Caki2 (cell line): ENCODE data around the gene IFT172. TPM values are rescaled to one million over a fixed set of nuclear protein-coding genes. Genes with fewer than 3 reads are reported as not detected.
"Not testable (repeated sequence)": the region's sequence is repeated elsewhere in the genome, so short reads cannot be mapped to it uniquely, and the experiment has no call there.

ENCODE experiments used
- DNase-seq: peaks from one replicate; pipeline ENCODE4 v3.0.0-alpha.2; 2015; ENCODE audit warnings: low read depth
- in situ Hi-C: cut with HindIII; loops from 2 replicates; pipeline ENCODE4 v1.10.0; 2016; ENCODE audit warnings: low sequenced_read_pairs, low pct_unique_long_range_greater_than_20kb, mixed read lengths
- total RNA-seq: library from RNA; depleted of rRNA; stranded (reverse); fragments of >200 nt; shearing (Covaris generic); gene quantifications from 2 replicates; pipeline ENCODE4 v1.2.3, GENCODE V29; 2014; ENCODE audit warnings: low replicate concordance

The IFT172 gene
- total RNA-seq, 1 experiment from 2014 or later, result 8.6 TPM

GRCh38 chr2:27431395-27431794 lies 58.1 kb downstream of the IFT172 start:
- peak; percentile 37 for DNase-seq
- in situ Hi-C loops, result no loop called here

GRCh38 chr2:27428978-27429541 lies 60.5 kb downstream of the IFT172 start:
- in situ Hi-C loops, result no loop called here

DNA sequence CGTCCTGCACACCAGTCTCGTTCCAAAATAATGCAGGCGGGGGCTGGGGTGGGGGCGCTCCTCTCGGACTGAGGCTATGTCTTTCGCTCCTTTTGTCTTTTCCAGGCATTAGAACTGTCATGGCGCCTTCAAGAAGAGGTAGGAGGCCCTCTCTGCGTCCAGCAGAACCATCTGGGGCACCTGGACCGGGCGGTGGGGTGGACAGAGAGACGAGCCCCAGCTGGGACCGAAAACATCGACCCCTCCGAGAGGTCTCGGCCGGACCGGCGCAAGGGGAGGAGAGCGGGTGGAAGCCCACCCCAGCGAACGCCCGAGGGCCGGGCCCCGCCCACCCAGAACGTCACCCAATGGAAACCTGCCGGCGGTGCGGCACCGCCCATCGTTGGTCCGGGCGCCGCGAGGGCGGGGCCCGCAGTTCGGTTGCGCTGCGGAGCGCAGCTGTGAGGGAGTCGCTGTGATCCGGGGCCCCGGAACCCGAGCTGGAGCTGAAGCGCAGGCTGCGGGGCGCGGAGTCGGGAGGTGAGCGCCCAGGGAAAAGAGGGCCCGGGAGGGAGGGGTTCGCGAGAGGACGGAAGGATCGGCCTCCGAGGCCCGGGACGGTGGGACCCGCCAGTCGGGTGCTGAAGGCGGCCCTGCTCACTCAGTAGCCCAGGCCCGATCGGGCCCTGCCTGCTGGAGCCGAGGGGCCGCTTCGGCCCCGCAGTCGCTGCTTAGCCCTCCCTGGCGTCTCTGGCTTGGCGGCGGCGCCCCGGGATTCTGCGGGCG lies 61.1 kb downstream of the IFT172 start, which contains the start of gene NRBP1:
TSS of gene NRBP1 (plus strand) at position 419 of the 765 bp plus-strand sequence. CDS start 4,643 bp downstream, outside the sequence.
- in situ Hi-C loops, result no loop called here
- DNase-seq, result peak; percentile 91

More at GRCh38 chr2:27428978-27429541, 60.5 kb downstream of the IFT172 start:
- DNase-seq, result peak; percentile 82

GRCh38 chr2:27427863-27428212 lies 61.7 kb downstream of the IFT172 start:
- in situ Hi-C loops, result no loop called here

DNA sequence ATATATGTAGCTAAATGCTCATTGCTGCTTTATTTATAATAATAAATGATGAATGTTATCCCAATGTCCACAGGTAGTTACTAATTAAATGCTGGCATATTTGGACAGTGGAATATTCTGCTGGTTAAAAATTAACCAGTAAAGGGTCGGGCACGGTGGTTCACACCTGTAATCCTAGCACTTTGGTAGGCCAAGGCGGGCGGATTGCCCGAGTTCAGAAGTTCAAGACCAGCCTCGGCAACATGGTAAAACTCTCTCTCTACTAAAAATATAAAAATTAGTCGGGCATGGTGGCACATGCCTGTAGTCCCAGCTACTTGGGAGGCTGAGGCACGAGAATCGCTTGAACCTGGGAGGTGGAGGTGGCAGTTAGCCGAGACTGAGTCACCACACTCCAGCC lies 64.5 kb downstream of the IFT172 start:
- DNase-seq, in situ Hi-C loops: not testable (repeated sequence)

More at GRCh38 chr2:27427863-27428212, 61.7 kb downstream of the IFT172 start:
- no peak for DNase-seq

DNA sequence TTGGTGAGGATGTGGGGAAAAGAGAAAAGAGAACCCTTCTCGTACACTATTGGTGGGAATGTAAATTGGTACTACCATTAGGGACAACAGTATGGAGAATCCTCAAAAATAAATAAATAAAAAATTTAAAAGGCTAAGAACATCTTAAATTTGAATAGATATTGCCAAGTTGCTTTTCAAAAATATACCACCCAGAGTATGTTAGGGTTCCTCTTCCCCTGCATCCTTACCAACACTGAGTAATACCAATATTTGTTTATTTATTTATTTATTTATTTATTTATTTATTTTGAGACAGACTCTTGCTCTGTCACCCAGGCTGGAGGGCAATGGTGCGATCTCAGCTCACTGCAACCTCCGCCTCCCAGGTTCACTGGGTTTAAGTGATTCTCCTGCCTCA lies 66.6 kb downstream of the IFT172 start:
- DNase-seq, result no peak
- in situ Hi-C loops, result no loop called here

- no peak for DNase-seq
- in situ Hi-C loops, result no loop called here
These were observed 67.8 kb downstream of the IFT172 start for GRCh38 chr2:27421660-27422250.

- in situ Hi-C loops, result no loop called here
- DNase-seq, result no peak
These were observed 68.5 kb downstream of the IFT172 start for GRCh38 chr2:27420996-27421395.

DNA sequence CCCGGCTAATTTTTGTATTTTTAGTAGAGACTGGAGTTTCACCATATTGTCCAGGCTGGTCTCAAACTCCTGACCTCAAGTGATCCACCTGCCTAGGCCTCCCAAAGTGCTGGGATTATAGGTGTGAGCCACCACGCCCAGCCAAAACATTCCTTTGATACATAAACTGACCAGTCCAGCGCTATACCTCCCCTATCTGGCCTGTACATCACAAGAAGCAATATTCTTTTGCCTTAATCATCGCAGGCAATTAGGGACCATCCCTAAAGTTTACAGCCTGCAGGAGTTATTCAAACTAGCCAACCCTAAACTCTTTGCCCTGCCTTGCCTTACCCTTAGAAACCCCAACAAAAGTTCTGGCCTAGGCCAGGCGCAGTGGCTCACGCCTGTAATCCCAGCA lies 73.4 kb downstream of the IFT172 start:
- in situ Hi-C loops, result no loop called here
- no peak for DNase-seq

DNA sequence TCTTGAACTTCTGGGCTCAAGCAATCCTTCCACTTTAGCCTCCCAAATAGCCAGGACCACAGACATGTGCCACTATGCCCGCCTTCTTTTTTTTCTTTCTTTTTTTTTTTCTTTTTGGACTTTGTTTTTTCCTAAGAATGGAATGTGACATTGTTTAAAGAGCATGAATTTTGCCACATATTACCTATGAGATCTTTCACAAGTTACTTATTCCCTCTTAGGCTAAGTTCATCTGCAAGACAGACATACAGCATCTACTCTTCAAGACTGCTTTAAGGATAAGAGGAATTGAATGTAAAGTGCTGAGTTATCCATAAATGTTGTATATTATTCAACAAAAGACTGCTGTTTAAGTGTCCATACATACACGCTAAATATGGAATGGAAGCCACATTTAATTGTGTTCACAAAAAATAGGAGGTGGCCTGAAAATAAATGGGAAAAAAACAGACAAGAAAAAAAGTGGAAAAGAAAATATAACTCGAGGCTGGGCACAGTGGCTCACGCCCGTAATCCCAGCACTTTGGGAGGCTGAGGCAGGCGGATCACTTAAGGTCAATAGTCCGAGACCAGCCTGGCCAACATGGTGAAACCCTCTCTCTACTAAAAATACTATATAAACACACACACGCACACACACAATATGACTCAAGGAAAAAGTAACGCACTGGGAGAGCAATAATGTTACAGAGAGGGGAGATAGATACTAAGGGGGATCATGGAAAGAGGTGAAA lies 77.0 kb downstream of the IFT172 start:
- in situ Hi-C loops, result no loop called here
- no peak for DNase-seq

GRCh38 chr2:27409321-27410073 lies 80.0 kb downstream of the IFT172 start, which contains the start of gene PPM1G:
Gene PPM1G (minus strand): TSS chr2:27409591. CDS start chr2:27409422, 169 bp downstream.
- in situ Hi-C loops, result no loop called here
- DNase-seq, result peak; percentile 94

DNA sequence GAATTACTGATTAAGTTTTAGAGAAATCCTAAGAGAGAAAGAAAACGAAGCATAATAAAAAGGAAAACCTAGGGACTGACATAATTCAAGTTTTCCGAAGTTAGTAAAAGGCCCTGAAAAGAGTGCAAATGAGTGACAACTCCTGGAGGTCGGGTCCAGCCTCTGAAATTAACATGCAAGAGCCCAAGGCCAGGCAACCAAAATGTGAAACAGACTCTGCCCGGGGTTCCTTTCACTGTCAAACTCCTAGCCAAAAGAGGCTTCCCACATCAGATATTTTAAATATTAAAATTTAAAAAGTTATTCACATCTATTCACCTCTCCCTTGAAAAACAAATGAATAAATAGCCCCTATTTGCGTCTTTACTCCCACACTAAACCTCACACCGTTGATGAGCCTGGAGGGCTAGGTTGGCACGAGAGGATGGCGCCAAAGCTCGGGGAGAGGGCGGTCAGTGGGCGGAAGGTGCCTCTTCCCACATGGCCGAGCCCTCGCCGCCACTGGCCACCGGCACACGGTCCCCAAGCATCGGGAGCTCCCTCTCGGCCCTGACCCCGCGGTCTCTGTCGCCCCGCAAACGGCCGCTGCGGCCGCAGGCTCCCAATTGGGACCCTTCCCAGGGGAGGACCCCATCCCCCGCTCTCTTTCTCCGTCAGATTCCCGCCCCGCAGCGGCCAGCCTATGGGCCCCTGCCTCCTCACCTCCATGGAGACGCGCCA lies 80.8 kb downstream of the IFT172 start:
- DNase-seq, result peak; percentile 25
- in situ Hi-C loops, result no loop called here

GRCh38 chr2:27407798-27408491 lies 81.6 kb downstream of the IFT172 start:
- peak; percentile 50 for DNase-seq
- in situ Hi-C loops, result no loop called here

DNA sequence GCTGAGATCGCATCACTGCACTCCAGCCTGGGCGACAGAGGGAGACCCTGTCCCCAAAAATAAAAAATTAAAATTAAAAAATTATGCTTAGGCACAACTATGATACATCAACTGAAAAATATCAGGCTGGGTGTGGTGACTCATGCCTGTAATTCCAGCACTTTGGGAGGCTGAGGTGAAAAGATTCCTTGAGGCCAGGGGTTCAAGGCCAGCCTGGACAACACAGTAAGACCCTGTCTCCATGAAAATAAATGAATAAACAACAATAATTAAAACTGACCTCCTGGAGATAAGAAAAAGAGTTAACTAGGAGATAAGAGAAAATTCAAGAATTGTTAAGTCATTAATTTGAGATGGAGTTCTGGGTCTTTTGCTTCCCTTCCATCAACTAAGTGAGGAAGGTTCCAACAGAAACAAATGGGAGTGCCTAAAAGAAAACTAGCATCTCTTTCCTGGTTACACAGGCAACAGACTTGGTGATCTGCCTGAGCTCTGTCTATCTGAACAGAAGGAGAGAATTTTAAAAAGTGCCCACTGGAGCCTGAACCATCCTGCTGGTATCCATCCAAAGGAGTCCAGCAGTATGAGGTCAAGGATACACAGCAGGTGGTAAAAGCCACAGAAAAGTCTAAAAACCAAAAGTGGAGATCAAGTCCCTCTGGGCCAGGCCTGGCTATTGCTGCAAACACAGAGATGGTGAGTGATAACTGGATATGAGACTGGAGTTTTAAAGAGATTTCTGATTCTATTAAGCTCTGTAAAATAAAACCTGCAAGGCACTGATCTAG lies 89.0 kb downstream of the IFT172 start:
- in situ Hi-C loops, result no loop called here
- no peak for DNase-seq

DNA sequence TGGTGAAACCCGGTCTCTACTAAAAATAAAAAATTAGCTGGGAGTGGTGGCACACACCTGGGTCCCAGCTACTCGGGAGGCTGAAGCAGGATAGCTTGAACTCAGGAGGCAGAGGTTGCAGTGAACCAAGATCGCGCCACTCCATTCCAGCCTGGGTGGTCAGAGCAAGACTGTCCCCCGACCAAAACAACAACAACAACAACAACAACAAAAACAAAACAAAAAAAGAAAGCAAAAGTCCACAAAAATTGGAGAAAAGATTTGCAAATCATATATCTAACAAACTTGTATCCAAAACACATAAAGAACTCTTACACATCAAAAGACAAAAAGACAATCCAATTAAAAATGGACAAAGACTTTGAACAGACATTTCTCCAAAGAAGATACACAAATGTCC lies 90.6 kb downstream of the IFT172 start:
- no peak for DNase-seq
- in situ Hi-C loops, result no loop called here
